Gastroesophageal sphincter (tissue), 3 donors: ENCODE results near the gene PTX3.

Experiments used
- CTCF ChIP-seq, 4 experiments: fragments of 200-600 bp in 2 of 4; fragments of 450-650 bp in 2 of 4; sonication (generic) in 1 of 4; IDR thresholded peaks; one replicate each; pipeline ENCODE4 v1.5.1; 2017 to 2019; ENCODE audit warnings: antibody characterized with exemption in 4 of 4, mild to moderate bottlenecking in 2 of 4, moderate library complexity in 2 of 4
- POLR2A ChIP-seq, 2 donors: fragments of 450-650 bp; IDR thresholded peaks; one replicate each; pipeline ENCODE4 v1.6.1; 2017; ENCODE audit warnings: antibody characterized with exemption in 2 of 2, mild to moderate bottlenecking in 2 of 2, moderate library complexity in 1 of 2

DNA sequence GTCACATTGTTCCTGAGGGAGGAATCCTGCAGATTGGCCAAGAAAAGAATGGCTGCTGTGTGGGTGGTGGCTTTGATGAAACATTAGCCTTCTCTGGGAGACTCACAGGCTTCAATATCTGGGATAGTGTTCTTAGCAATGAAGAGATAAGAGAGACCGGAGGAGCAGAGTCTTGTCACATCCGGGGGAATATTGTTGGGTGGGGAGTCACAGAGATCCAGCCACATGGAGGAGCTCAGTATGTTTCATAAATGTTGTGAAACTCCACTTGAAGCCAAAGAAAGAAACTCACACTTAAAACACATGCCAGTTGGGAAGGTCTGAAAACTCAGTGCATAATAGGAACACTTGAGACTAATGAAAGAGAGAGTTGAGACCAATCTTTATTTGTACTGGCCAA is 6.1 kb downstream of the PTX3 start:
- no peak for TF ChIP-seq CTCF (IDR thresholded peaks at IDR 0.05)
- no peak for TF ChIP-seq POLR2A (IDR thresholded peaks at IDR 0.05)
